ACC112 (cell line): ENCODE data around the gene OTOP2.

Experiments used
- H2AFZ ChIP-seq: fragments of 200-600 bp; sonication (generic); one replicate; pipeline ENCODE4 v1.6.0; 2017; ENCODE audit warnings: antibody characterized with exemption, low read length; ENCODE audit not compliant: unreplicated experiment
- H3K27ac ChIP-seq: fragments of 200-600 bp; sonication (generic); 2 replicates; pipeline ENCODE4 v1.5.1; 2014; ENCODE audit warnings: low read depth, mild to moderate bottlenecking, antibody characterized with exemption, low read length, moderate library complexity
- H3K27me3 ChIP-seq: fragments of 200-600 bp; sonication (generic); 2 replicates; pipeline ENCODE4 v1.6.1; 2014; ENCODE audit warnings: mild to moderate bottlenecking, antibody characterized with exemption, low read length, moderate library complexity, mixed read lengths; ENCODE audit not compliant: insufficient read depth
- H3K36me3 ChIP-seq: fragments of 200-600 bp; sonication (generic); 2 replicates; pipeline ENCODE4 v1.6.1; 2016; ENCODE audit warnings: mild to moderate bottlenecking, antibody characterized with exemption, low read length, moderate library complexity, mixed read lengths; ENCODE audit not compliant: insufficient read depth
- H3K4me1 ChIP-seq: fragments of 200-600 bp; sonication (generic); one replicate; pipeline ENCODE4 v1.6.1; 2016; ENCODE audit warnings: low read length, mixed read lengths; ENCODE audit not compliant: insufficient read depth, unreplicated experiment, control insufficient read depth
- H3K4me3 ChIP-seq: fragments of 200-600 bp; sonication (generic); 2 replicates; pipeline ENCODE4 v1.5.1; 2014; ENCODE audit warnings: mild to moderate bottlenecking, low read depth, low read length
- H3K79me2 ChIP-seq: fragments of 200-600 bp; sonication (generic); one replicate; pipeline ENCODE4 v1.6.0; 2016; ENCODE audit warnings: low read length; ENCODE audit not compliant: control insufficient read depth, unreplicated experiment, insufficient read depth

Gene OTOP2

GRCh38 chr17:74954665-74955421 lies 30.8 kb downstream of the OTOP2 start:
- H3K36me3 ChIP-seq = no peaks in the 10 kb centered on the region
- peaks cover 21% of the 10 kb centered on the region for H3K27me3 ChIP-seq
- H2AFZ ChIP-seq = no peak overlapping the region
- no peak overlapping the region for H3K4me3 ChIP-seq
- no peaks in the 10 kb centered on the region for H3K4me1 ChIP-seq
- H3K79me2 ChIP-seq = no peaks in the 10 kb centered on the region
- no peak overlapping the region for H3K27ac ChIP-seq

DNA sequence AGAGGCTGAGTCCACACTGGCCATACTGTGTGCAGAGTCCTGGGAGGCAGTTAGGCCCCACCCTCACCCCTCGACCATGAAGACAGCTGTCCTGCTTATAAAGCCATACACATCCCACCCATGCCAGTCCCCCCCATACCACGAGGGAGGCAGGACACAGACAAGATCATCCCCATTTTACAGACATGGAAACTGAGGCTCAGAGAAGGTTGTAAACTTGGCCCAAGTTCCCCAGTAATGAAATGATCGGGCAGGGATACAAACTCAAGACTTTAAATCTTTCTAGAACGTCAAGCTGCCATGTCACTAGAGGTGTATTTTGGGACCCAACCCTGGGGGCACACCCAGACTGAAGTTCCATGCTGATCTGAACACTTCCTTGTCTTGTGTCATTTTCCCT lies 32.0 kb downstream of the OTOP2 start:
- peaks cover 11% of the 10 kb centered on the region for H3K27me3 ChIP-seq
- no peak overlapping the region for H3K4me3 ChIP-seq

DNA sequence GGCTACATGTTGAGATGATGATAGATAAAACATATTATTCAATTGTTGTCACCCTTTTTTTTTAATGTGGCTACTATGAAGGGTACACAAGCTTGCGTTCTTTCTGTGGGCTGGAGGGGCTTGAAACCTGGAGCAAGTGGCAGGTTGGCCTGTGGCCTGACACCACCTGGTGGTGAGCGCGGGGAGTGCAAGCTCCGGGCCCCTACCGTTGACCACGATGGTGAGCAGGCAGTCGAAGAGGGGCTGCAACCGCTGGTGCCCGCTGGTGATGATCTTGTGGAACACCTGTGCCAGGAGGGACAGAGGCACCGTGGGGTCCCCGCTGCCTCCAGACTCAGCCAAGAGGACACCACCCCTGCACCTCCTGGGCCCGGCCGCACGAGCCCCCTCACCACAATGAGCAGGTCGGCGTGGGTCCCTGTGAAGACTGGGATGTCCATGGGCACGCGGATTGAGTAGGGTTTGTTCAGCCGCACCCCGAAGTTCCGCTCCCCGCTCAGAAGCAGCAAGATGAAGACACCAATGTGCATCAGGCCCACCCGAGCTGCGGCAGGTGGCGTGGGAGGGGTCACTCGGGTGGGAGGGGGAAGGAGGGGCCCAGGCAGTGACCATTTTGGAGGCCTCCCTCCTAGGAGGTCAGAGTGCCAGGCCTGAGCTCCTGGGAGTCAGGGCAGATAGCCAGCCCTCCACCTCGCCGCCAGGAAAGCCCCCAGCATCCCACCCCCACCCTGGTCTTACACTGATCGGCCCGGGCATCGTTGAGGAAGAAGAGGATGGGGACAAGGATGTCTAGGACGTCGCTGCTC lies 34.1 kb downstream of the OTOP2 start:
- Histone ChIP-seq H3K4me3 (no peak overlapping the region), H2AFZ (no peak overlapping the region), H3K27ac (no peak overlapping the region), H3K36me3 (no peaks in the 10 kb centered on the region), H3K79me2 (no peaks in the 10 kb centered on the region), H3K4me1 (peaks cover 4% of the 10 kb centered on the region), H3K27me3 (peaks cover 4% of the 10 kb centered on the region; the same call in 1 of the 2 replicates)

More for the DNA sequence above, 32.0 kb downstream of the OTOP2 start:
- Histone ChIP-seq H2AFZ (no peak overlapping the region), H3K36me3 (no peaks in the 10 kb centered on the region), H3K4me1 (peaks cover 4% of the 10 kb centered on the region), H3K79me2 (no peaks in the 10 kb centered on the region), H3K27ac (no peak overlapping the region)

GRCh38 chr17:74959826-74960515 lies 35.9 kb downstream of the OTOP2 start:
- Histone ChIP-seq H3K4me1 (peaks cover 4% of the 10 kb centered on the region), H2AFZ (no peak overlapping the region), H3K27ac (no peak overlapping the region), H3K4me3 (no peak overlapping the region), H3K79me2 (no peaks in the 10 kb centered on the region), H3K36me3 (no peaks in the 10 kb centered on the region), H3K27me3 (0 out of 2 replicates have a peak, but pooled peaks cover 4% of the 10 kb centered on the region)

- Histone ChIP-seq H3K4me1 (peaks cover 4% of the 10 kb centered on the region), H3K36me3 (no peaks in the 10 kb centered on the region), H3K27me3 (0 out of 2 replicates have a peak, but pooled peaks cover 4% of the 10 kb centered on the region), H3K4me3 (no peak overlapping the region), H3K27ac (no peak overlapping the region), H2AFZ (no peak overlapping the region), H3K79me2 (no peaks in the 10 kb centered on the region)
Observed at GRCh38 chr17:74960570-74961342, 36.7 kb downstream of the OTOP2 start.

- Histone ChIP-seq H2AFZ (no peak overlapping the region), H3K4me1 (peaks cover 4% of the 10 kb centered on the region), H3K36me3 (no peaks in the 10 kb centered on the region)
Observed at GRCh38 chr17:74961657-74962350, 37.7 kb downstream of the OTOP2 start.

GRCh38 chr17:74962622-74963394 lies 38.7 kb downstream of the OTOP2 start:
- H3K4me1 ChIP-seq = peaks cover 4% of the 10 kb centered on the region
- no peak overlapping the region for H2AFZ ChIP-seq
- no peak overlapping the region for H3K27ac ChIP-seq

More at GRCh38 chr17:74961657-74962350, 37.7 kb downstream of the OTOP2 start:
- 0 out of 2 replicates have a peak, but pooled peaks cover 4% of the 10 kb centered on the region for H3K27me3 ChIP-seq
- no peak overlapping the region for H3K4me3 ChIP-seq
- H3K79me2 ChIP-seq = no peaks in the 10 kb centered on the region
- no peak overlapping the region for H3K27ac ChIP-seq

GRCh38 chr17:74963656-74964055 lies 39.6 kb downstream of the OTOP2 start:
- H3K27ac ChIP-seq = no peak overlapping the region
- no peaks in the 10 kb centered on the region for H3K79me2 ChIP-seq
- no peaks in the 10 kb centered on the region for H3K36me3 ChIP-seq
- no peak overlapping the region for H3K4me3 ChIP-seq
- peaks cover 4% of the 10 kb centered on the region for H3K4me1 ChIP-seq
- H2AFZ ChIP-seq = no peak overlapping the region
- H3K27me3 ChIP-seq = no peaks in the 10 kb centered on the region

More at GRCh38 chr17:74962622-74963394, 38.7 kb downstream of the OTOP2 start:
- Histone ChIP-seq H3K79me2 (no peaks in the 10 kb centered on the region), H3K27me3 (0 out of 2 replicates have a peak, but pooled peaks cover 4% of the 10 kb centered on the region), H3K4me3 (no peak overlapping the region), H3K36me3 (no peaks in the 10 kb centered on the region)

- Histone ChIP-seq H3K4me3 (no peak overlapping the region), H3K4me1 (peaks cover 4% of the 10 kb centered on the region), H3K36me3 (no peaks in the 10 kb centered on the region), H3K79me2 (no peaks in the 10 kb centered on the region), H3K27ac (no peak overlapping the region), H2AFZ (no peak overlapping the region), H3K27me3 (no peaks in the 10 kb centered on the region)
Observed at GRCh38 chr17:74964246-74964761, 40.2 kb downstream of the OTOP2 start.
